Neutrophil (primary cell): Measurements from ENCODE around the gene RBMS3.

Source experiments
- H3K27ac ChIP-seq: fragments of 200-600 bp; sonication (generic); 2 replicates; pipeline ENCODE4 v1.5.1; 2016; ENCODE audit warnings: mild to moderate bottlenecking, moderate library complexity
- H3K27me3 ChIP-seq: fragments of 200-600 bp; sonication (generic); 2 replicates; pipeline ENCODE4 v1.6.0; 2016; ENCODE audit warnings: mild to moderate bottlenecking
- H3K36me3 ChIP-seq: fragments of 200-600 bp; sonication (generic); 2 replicates; pipeline ENCODE4 v1.5.1; 2017
- H3K4me1 ChIP-seq, 2 experiments: fragments of 200-600 bp in 1 of 2; sonication (generic) in 1 of 2; 1 replicate in 1 of 2; 2 replicates in 1 of 2; pipeline versions ENCODE4 v1.5.1 to v1.6.1; 2013 to 2016; ENCODE audit warnings: low read depth in 1 of 2, low read length in 1 of 2, mild to moderate bottlenecking in 1 of 2, moderate library complexity in 1 of 2; ENCODE audit not compliant: control insufficient read depth in 1 of 2, insufficient read depth in 1 of 2
- H3K4me3 ChIP-seq, 2 experiments: fragments of 200-600 bp in 1 of 2; sonication (generic) in 1 of 2; 1 replicate in 1 of 2; 2 replicates in 1 of 2; pipeline ENCODE4 v1.5.1; 2013 to 2016; ENCODE audit warnings: low read depth in 1 of 2, low read length in 1 of 2, mild to moderate bottlenecking in 1 of 2, moderate library complexity in 1 of 2
- H3K9me3 ChIP-seq: fragments of 200-600 bp; sonication (generic); 2 replicates; pipeline ENCODE4 v1.5.1; 2016
- TF ChIP-seq, protein P1 (sequence below): fragments of 200-600 bp; sonication (generic); IDR thresholded peaks from 2 replicates; pipeline ENCODE4 v1.5.1; 2016; ENCODE audit warnings: antibody characterized with exemption

Gene RBMS3

DNA sequence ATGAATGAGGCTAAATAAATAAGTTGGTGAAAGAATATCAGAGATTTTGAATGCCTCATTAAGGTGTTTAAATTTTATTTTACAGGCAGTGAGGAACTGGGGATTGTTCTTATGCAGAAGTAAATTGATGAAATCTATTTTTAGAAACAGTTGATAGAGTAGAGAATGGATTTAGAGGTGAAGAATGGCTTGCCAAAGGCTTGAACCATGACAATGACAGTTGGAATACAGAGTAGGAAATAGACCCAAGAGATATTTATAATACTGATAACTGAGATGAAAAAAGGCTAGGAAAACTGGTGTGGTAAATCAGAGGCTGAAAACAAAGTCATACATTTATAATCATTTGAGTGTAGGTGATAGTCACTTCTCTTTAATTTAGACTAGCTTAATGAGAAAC lies 39.0 kb upstream of the RBMS3 start:
- H3K27ac ChIP-seq = no peak overlapping the region
- peaks cover 0 to 4% of the 10 kb centered on the region in 2 experiments for H3K4me1 ChIP-seq
- H3K27me3 ChIP-seq = no peaks in the 10 kb centered on the region
- H3K9me3 ChIP-seq = no peaks in the 10 kb centered on the region
- H3K4me3 ChIP-seq = no peak overlapping the region
- TF ChIP-seq, protein P1, sequence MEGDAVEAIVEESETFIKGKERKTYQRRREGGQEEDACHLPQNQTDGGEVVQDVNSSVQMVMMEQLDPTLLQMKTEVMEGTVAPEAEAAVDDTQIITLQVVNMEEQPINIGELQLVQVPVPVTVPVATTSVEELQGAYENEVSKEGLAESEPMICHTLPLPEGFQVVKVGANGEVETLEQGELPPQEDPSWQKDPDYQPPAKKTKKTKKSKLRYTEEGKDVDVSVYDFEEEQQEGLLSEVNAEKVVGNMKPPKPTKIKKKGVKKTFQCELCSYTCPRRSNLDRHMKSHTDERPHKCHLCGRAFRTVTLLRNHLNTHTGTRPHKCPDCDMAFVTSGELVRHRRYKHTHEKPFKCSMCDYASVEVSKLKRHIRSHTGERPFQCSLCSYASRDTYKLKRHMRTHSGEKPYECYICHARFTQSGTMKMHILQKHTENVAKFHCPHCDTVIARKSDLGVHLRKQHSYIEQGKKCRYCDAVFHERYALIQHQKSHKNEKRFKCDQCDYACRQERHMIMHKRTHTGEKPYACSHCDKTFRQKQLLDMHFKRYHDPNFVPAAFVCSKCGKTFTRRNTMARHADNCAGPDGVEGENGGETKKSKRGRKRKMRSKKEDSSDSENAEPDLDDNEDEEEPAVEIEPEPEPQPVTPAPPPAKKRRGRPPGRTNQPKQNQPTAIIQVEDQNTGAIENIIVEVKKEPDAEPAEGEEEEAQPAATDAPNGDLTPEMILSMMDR = no peak
- no peaks in the 10 kb centered on the region for H3K36me3 ChIP-seq

DNA sequence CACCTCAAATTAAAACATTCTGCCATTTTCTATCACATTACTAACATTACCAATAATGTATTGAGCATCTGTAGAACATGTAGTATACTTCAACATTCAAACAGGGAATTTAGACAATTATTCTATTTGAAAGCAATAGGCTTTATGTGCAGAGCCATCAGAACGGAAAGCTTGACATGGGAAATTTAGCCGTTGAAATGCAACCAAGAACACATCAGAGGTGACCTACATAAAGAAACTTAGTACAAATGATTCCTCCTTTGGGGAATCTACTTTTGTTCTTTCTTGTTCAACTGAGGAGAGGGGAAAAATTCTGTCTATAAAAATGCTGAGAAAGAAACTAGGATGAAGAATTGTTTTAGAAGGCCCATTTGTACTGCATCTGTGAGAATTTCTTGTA lies 38.6 kb upstream of the RBMS3 start:
- TF ChIP-seq, protein P1 = no peak
- H3K36me3 ChIP-seq = no peaks in the 10 kb centered on the region
- H3K27me3 ChIP-seq = no peaks in the 10 kb centered on the region
- H3K4me3 ChIP-seq = no peak overlapping the region
- H3K4me1 ChIP-seq = peaks cover 0 to 4% of the 10 kb centered on the region in 2 experiments
- H3K27ac ChIP-seq = no peak overlapping the region
- H3K9me3 ChIP-seq = no peaks in the 10 kb centered on the region

DNA sequence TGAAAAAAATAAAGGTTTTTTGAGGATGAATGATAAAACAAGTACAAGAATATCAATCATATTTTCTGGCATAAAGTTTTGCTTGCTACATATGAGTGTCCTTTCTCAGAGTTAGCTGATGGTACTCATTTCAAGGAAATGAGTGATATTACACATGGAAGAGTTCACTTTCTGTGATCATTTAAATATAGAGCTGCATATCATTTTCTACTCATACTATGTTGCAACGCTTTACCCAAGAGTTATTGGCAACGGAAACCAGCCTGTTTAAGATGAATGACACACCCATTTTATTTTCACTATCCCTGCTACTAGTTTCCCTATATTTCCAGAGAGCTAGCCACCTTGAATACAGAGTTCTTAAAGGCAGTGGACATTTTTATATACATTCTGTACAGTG lies 35.4 kb upstream of the RBMS3 start:
- no peaks in the 10 kb centered on the region for H3K36me3 ChIP-seq
- H3K27ac ChIP-seq = no peak overlapping the region
- H3K9me3 ChIP-seq = no peaks in the 10 kb centered on the region
- H3K4me1 ChIP-seq = no peaks in the 10 kb centered on the region
- no peak overlapping the region for H3K4me3 ChIP-seq
- H3K27me3 ChIP-seq = no peaks in the 10 kb centered on the region
- TF ChIP-seq, protein P1 = no peak

DNA sequence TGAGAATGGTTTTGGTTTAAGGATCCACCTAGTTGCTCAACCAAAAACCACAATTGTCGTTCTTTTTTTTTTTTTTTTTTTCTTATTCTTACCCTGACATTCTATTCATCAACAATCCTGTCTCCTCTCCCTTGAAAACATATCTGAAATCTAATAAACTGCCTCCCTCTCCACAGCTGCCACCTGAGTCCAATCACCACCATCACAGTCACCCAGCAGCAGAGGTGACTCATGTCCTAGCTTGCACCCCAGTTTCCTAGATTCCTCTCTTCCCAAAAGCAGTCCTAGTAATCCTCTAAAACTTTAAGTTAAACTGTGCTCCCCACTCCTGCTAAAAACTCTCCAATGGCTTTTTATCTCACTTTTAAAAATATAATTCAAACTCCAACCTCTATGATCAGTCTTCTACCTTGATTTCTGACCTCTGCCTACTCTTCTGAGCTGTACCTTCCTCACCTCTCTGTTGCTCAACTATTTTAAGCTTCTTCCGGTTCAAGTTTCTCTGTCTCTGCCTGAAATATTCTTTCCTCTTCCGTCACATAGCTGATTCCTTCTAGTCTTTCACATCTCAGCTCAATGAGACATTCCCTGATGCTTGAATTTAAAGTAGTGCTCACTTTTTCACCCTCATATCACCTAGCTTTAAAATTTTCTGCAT lies 33.7 kb upstream of the RBMS3 start:
- TF ChIP-seq, protein P1 = no peak
- no peak overlapping the region for H3K4me3 ChIP-seq

DNA sequence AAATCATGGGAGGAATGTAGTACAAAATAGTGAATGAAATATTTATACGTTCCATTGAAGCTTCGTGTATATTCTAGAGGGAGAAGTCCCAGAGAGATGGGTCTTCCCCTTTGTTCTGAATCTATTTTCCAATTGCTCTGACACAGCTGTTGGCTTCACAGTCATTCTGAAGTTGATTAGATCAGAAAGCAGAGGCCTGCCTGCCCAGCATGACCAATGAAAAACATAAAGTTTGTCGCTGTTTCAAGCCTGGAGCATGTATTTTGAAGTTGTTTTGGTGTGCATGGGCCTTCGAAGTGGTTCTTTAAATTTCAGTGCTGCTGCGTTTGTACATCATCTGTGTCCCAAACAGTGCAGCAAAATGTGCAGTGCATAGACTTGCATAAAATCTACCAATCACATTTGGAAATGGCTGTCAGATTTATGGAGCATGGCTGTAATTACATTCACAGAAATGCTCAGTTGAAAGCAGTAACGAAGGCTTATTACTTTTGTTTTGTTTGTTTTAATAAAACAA lies 31.0 kb upstream of the RBMS3 start:
- H3K36me3 ChIP-seq = no peaks in the 10 kb centered on the region
- no peak overlapping the region for H3K4me3 ChIP-seq
- no peaks in the 10 kb centered on the region for H3K27me3 ChIP-seq
- no peaks in the 10 kb centered on the region for H3K9me3 ChIP-seq
- no peaks in the 10 kb centered on the region for H3K4me1 ChIP-seq
- TF ChIP-seq, protein P1 = no peak
- no peak overlapping the region for H3K27ac ChIP-seq

More for the DNA sequence above, 33.7 kb upstream of the RBMS3 start:
- H3K9me3 ChIP-seq = no peaks in the 10 kb centered on the region
- no peak overlapping the region for H3K27ac ChIP-seq
- no peaks in the 10 kb centered on the region for H3K4me1 ChIP-seq
- H3K36me3 ChIP-seq = no peaks in the 10 kb centered on the region
- no peaks in the 10 kb centered on the region for H3K27me3 ChIP-seq
